Measurements from ENCODE around the gene ASB13. TPM values are rescaled to one million over a fixed set of nuclear protein-coding genes. Genes with fewer than 3 reads are reported as not detected.

Gene ASB13
- total and polyA plus RNA-seq, 2 donors from 2014 or later, result 47.7 to 95.1 TPM

GRCh38 chr10:5644930-5645329, 21.5 kb downstream of the ASB13 start:
- Histone ChIP-seq H3K36me3 (ENCODE audit: control insufficient read depth in 2 of 3, insufficient read depth in 3 of 3, low read length in 3 of 3) (peaks cover 0 to 50% (median 15%) of the 10 kb centered on the region in 3 donors), H3K27me3 (ENCODE audit: control insufficient read depth, insufficient read depth, low read length) (no peaks in the 10 kb centered on the region), H3K9me3 (ENCODE audit: control insufficient read depth in 2 of 3, insufficient read depth in 1 of 3, low read length in 3 of 3) (no peaks in the 10 kb centered on the region), H3K4me1 (ENCODE audit: control insufficient read depth in 2 of 3, insufficient read depth in 2 of 3, low read depth in 1 of 3, low read length in 3 of 3) (peaks cover 0 to 21% (median 8%) of the 10 kb centered on the region in 3 donors), H3K27ac (ENCODE audit: low read depth in 2 of 2, low read length in 2 of 2) (peak overlapping the region; percentile 43 to 44), H3K9ac (ENCODE audit: low read length in 3 of 3) (no peak overlapping the region), H3K4me3 (ENCODE audit: low read length in 3 of 3) (no peak overlapping the region)
- intact Hi-C loops (cut with DNase I), result no loop called here
- TF ChIP-seq, protein P1, sequence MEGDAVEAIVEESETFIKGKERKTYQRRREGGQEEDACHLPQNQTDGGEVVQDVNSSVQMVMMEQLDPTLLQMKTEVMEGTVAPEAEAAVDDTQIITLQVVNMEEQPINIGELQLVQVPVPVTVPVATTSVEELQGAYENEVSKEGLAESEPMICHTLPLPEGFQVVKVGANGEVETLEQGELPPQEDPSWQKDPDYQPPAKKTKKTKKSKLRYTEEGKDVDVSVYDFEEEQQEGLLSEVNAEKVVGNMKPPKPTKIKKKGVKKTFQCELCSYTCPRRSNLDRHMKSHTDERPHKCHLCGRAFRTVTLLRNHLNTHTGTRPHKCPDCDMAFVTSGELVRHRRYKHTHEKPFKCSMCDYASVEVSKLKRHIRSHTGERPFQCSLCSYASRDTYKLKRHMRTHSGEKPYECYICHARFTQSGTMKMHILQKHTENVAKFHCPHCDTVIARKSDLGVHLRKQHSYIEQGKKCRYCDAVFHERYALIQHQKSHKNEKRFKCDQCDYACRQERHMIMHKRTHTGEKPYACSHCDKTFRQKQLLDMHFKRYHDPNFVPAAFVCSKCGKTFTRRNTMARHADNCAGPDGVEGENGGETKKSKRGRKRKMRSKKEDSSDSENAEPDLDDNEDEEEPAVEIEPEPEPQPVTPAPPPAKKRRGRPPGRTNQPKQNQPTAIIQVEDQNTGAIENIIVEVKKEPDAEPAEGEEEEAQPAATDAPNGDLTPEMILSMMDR (IDR thresholded peaks at IDR 0.05; ENCODE audit: borderline replicate concordance, extremely low read depth, insufficient read depth), result no peak
- FAIRE-seq (no peak), DNase-seq (peak in 1 of 5 donors; percentile 35)

- intact Hi-C loops (cut with DNase I), result no loop called here
- Histone ChIP-seq H3K9me3 (ENCODE audit: control insufficient read depth in 2 of 3, insufficient read depth in 1 of 3, low read length in 3 of 3) (no peaks in the 10 kb centered on the region), H3K27me3 (ENCODE audit: control insufficient read depth, insufficient read depth, low read length) (no peaks in the 10 kb centered on the region), H3K27ac (ENCODE audit: low read depth in 2 of 2, low read length in 2 of 2) (no peak overlapping the region), H3K4me1 (ENCODE audit: control insufficient read depth in 2 of 3, insufficient read depth in 2 of 3, low read depth in 1 of 3, low read length in 3 of 3) (peaks cover 0 to 21% (median 8%) of the 10 kb centered on the region in 3 donors), H3K4me3 (ENCODE audit: low read length in 3 of 3) (no peak overlapping the region), H3K9ac (ENCODE audit: low read length in 3 of 3) (no peak overlapping the region), H3K36me3 (ENCODE audit: control insufficient read depth in 2 of 3, insufficient read depth in 3 of 3, low read length in 3 of 3) (peaks cover 0 to 58% (median 22%) of the 10 kb centered on the region in 3 donors)
- FAIRE-seq (no peak), DNase-seq (peak in 1 of 5 donors; percentile 26)
- TF ChIP-seq, protein P1 (IDR thresholded peaks at IDR 0.05; ENCODE audit: borderline replicate concordance, extremely low read depth, insufficient read depth), result no peak
Observed at GRCh38 chr10:5643346-5644067, 22.9 kb downstream of the ASB13 start.

GRCh38 chr10:5641501-5641900, 24.9 kb downstream of the ASB13 start:
- no peaks in the 10 kb centered on the region for H3K9me3 ChIP-seq (ENCODE audit: control insufficient read depth in 2 of 3, insufficient read depth in 1 of 3, low read length in 3 of 3)
- H3K36me3 ChIP-seq (ENCODE audit: control insufficient read depth in 2 of 3, insufficient read depth in 3 of 3, low read length in 3 of 3), result peaks cover 0 to 48% (median 23%) of the 10 kb centered on the region in 3 donors
- H3K4me3 ChIP-seq (ENCODE audit: low read length in 3 of 3), result no peak overlapping the region
- FAIRE-seq, result no peak
- no peaks in the 10 kb centered on the region for H3K27me3 ChIP-seq (ENCODE audit: control insufficient read depth, insufficient read depth, low read length)
- DNase-seq, result peak in 1 of 5 donors; percentile 57
- H3K4me1 ChIP-seq (ENCODE audit: control insufficient read depth in 2 of 3, insufficient read depth in 2 of 3, low read depth in 1 of 3, low read length in 3 of 3), result peaks cover 0 to 19% (median 8%) of the 10 kb centered on the region in 3 donors
- no peak overlapping the region for H3K27ac ChIP-seq (ENCODE audit: low read depth in 2 of 2, low read length in 2 of 2)
- no peak overlapping the region for H3K9ac ChIP-seq (ENCODE audit: low read length in 3 of 3)
- TF ChIP-seq, protein P1 (IDR thresholded peaks at IDR 0.05; ENCODE audit: borderline replicate concordance, extremely low read depth, insufficient read depth), result no peak
- intact Hi-C loops (cut with DNase I), result no loop called here

All from kidney (tissue), 14 donors.